ENCODE results near the gene SPTLC3. TPM values are rescaled to one million over a fixed set of nuclear protein-coding genes. Genes with fewer than 3 reads are reported as not detected.

SPTLC3 gene
- total RNA-seq, 1 experiment from 2014 or later: not detected

- in situ Hi-C loops (cut with HindIII; ENCODE audit: low sequenced_read_pairs): no loop called here
Measured at GRCh38 chr20:13158369-13158768, 149.6 kb downstream of the SPTLC3 start.

GRCh38 chr20:13159889-13160288 lies 151.1 kb downstream of the SPTLC3 start:
- in situ Hi-C loops (cut with HindIII; ENCODE audit: low sequenced_read_pairs): no loop called here
- DNase-seq (ENCODE audit: low spot score): no peak

More at GRCh38 chr20:13158369-13158768, 149.6 kb downstream of the SPTLC3 start:
- DNase-seq (ENCODE audit: low spot score): no peak

DNA sequence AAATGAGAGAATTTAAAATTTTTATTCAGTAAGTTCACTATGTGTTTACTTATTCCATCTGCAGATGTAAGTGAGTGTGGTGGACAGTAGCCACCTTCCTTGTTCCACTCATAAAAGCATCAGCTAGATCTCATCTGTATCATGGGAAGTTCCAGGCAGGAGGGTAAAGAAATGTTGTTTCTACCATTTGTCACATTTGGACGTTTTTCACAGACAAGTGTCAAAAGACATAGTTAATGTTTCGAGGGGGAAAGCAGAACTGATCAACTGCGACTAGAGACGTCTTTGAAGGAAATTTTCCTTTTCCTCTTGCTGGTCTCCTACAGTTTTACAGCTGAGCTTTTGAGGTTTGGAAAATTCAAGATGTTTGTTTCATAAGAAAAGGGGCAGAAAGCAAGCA lies 156.4 kb downstream of the SPTLC3 start:
- in situ Hi-C loops (cut with HindIII; ENCODE audit: low sequenced_read_pairs): no loop called here

GRCh38 chr20:13166011-13166410 lies 157.2 kb downstream of the SPTLC3 start:
- DNase-seq (ENCODE audit: low spot score): peak; percentile 75
- in situ Hi-C loops (cut with HindIII; ENCODE audit: low sequenced_read_pairs): no loop called here

More for the DNA sequence above, 156.4 kb downstream of the SPTLC3 start:
- no peak for DNase-seq (ENCODE audit: low spot score)

GRCh38 chr20:13166437-13166836 lies 157.7 kb downstream of the SPTLC3 start:
- in situ Hi-C loops (cut with HindIII; ENCODE audit: low sequenced_read_pairs): no loop called here
- DNase-seq (ENCODE audit: low spot score): peak; percentile 3

- in situ Hi-C loops (cut with HindIII; ENCODE audit: low sequenced_read_pairs): no loop called here
- no peak for DNase-seq (ENCODE audit: low spot score)
Measured at GRCh38 chr20:13169086-13169485, 160.3 kb downstream of the SPTLC3 start.

- DNase-seq (ENCODE audit: low spot score): no peak
- in situ Hi-C loops (cut with HindIII; ENCODE audit: low sequenced_read_pairs): no loop called here
Measured at GRCh38 chr20:13170771-13171170, 162.0 kb downstream of the SPTLC3 start.

GRCh38 chr20:13173201-13173600 lies 164.4 kb downstream of the SPTLC3 start:
- DNase-seq (ENCODE audit: low spot score): no peak
- in situ Hi-C loops (cut with HindIII; ENCODE audit: low sequenced_read_pairs): no loop called here

DNA sequence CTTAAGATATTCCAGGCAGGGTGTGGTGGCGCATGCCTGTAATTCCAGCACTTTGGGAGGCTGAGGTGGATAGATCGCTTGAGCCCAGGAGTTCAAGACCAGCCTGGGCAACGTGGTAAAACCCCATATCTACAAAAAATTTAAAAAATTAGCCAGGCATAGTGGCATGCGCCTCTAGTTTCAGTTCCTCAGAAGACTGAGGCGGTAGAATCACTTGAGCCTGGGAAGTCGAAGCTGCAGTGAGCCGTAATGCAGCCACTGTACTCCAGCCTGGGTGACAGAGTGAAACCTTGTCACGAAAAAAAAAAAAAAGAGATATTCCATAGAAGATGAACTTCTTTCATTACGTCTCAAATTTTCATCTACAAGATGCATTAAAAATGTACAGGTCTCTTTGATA lies 165.6 kb downstream of the SPTLC3 start:
- DNase-seq (ENCODE audit: low spot score): no peak
- in situ Hi-C loops (cut with HindIII; ENCODE audit: low sequenced_read_pairs): no loop called here

GRCh38 chr20:13180986-13181889 lies 172.5 kb downstream of the SPTLC3 start:
- no peak for DNase-seq (ENCODE audit: low spot score)
- in situ Hi-C loops (cut with HindIII; ENCODE audit: low sequenced_read_pairs): no loop called here

GRCh38 chr20:13183005-13183404 lies 174.2 kb downstream of the SPTLC3 start:
- no peak for DNase-seq (ENCODE audit: low spot score)
- in situ Hi-C loops (cut with HindIII; ENCODE audit: low sequenced_read_pairs): no loop called here

- in situ Hi-C loops (cut with HindIII; ENCODE audit: low sequenced_read_pairs): no loop called here
- DNase-seq (ENCODE audit: low spot score): no peak
Measured at GRCh38 chr20:13186043-13186774, 177.4 kb downstream of the SPTLC3 start.

DNA sequence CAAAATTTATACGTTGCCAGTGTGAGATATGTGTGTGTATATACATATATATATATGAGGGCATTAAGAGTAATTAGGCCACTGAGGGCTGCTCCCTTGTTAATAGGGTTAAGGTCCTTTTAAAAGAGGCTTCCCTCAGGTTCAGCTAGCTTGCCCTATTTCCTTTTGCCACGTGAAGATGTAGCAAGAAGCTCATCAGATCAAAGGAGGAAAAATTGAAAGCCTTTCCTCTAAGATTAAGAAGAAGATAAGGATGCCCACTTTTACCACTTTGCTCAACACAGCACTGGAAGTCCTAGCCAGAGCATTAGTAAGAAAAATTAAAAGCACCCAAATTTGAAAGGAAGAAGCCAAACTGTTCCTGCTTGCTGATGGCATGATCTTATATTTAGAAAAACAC lies 179.1 kb downstream of the SPTLC3 start:
- in situ Hi-C loops (cut with HindIII; ENCODE audit: low sequenced_read_pairs): no loop called here
- no peak for DNase-seq (ENCODE audit: low spot score)

DNA sequence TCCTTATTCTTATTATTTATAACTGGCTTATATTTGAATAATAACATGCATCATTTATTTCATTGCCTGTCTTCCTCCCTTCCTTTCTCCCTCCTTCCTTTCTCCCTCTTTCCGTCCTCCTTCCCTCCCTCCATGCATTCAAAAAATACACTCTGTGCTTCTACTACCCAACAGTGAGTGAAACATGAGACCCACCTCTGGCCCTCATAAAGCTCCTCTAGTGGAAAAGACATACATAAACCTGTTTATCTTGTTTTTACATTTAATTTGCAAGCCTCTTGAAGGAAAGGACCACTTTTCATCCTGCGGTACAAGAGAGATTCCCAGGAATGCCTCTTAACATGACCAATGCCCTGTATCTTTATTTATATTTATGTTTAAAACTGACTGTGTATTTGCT lies 190.5 kb downstream of the SPTLC3 start:
- in situ Hi-C loops (cut with HindIII; ENCODE audit: low sequenced_read_pairs): no loop called here
- no peak for DNase-seq (ENCODE audit: low spot score)

GRCh38 chr20:13200767-13201500 lies 192.2 kb downstream of the SPTLC3 start:
- DNase-seq (ENCODE audit: low spot score): no peak
- in situ Hi-C loops (cut with HindIII; ENCODE audit: low sequenced_read_pairs): no loop called here

DNA sequence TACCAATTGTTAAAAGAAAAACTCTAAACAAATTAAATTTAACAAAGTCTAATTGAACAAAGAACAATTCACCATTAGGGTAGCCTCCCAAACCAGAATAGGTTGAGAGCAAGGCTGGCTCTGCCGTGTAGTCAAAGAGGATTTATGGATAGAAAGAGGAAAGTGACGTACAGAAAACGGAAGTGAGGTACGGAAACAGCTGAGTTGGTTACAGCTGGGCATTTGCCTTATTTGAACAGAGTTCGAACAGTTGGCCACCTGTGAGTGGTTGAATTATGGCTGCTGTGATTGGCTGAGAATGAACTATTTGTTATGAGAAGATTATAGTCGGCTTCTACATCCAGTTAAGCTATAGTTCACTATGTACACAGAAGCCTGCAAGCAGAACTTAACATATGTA lies 193.8 kb downstream of the SPTLC3 start:
- in situ Hi-C loops (cut with HindIII; ENCODE audit: low sequenced_read_pairs): no loop called here
- DNase-seq (ENCODE audit: low spot score): no peak

DNA sequence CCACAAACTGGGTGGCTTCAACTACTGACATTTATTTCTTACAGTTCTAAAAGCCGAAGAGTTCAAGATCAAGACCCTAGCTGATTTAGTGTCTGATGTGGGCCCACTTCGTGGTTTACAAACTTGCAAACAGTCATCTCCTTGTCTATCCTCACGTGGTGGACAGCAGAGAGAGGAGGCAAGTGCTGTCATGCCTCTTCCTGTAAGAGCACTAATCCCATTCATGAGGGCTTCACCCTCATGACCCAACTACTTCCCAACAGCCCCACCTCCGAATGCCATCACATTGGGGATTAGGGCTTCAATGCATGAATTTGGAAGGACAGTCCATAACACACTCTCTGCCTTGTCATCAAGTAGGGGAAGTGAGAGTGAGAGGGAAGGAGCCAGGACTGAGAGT lies 196.7 kb downstream of the SPTLC3 start:
- DNase-seq (ENCODE audit: low spot score): no peak
- in situ Hi-C loops (cut with HindIII; ENCODE audit: low sequenced_read_pairs): no loop called here

- DNase-seq (ENCODE audit: low spot score): no peak
- in situ Hi-C loops (cut with HindIII; ENCODE audit: low sequenced_read_pairs): no loop called here
Measured at GRCh38 chr20:13205848-13206434, 197.2 kb downstream of the SPTLC3 start.

GRCh38 chr20:13207016-13207415 lies 198.2 kb downstream of the SPTLC3 start:
- no peak for DNase-seq (ENCODE audit: low spot score)
- in situ Hi-C loops (cut with HindIII; ENCODE audit: low sequenced_read_pairs): no loop called here
